ENCODE results near the gene STX16. TPM values are rescaled to one million over a fixed set of nuclear protein-coding genes. Genes with fewer than 3 reads are reported as not detected.
A peak's percentile ranks its signal among the peaks of the same experiment; 100 is the strongest.

The STX16 gene
- total RNA-seq, 2 donors from 2014 or later, result 91.6 to 114 TPM

GRCh38 chr20:58715391-58715800 is 64.3 kb downstream of the STX16 start:
- H3K4me1 Mint-ChIP-seq, result no peaks in the 10 kb centered on the region
- 84 to 85% methylated on average over 9 to 11 of the region's 11 CpGs for WGBS, 2 experiments (ENCODE audit: insufficient coverage in 1 of 2, insufficient read length in 1 of 2)
- H3K36me3 ChIP-seq (ENCODE audit: control insufficient read depth, insufficient read depth, low read length), result no peaks in the 10 kb centered on the region
- no peaks in the 10 kb centered on the region for H3K9me3 Mint-ChIP-seq
- H3K4me3 Mint-ChIP-seq, result no peak overlapping the region
- DNase-seq, result peak; percentile 43
- peak overlapping the region; percentile 66 for H3K27ac Mint-ChIP-seq
- no peaks in the 10 kb centered on the region for H3K27me3 ChIP-seq (ENCODE audit: control insufficient read depth, insufficient read depth, low read length, poor library complexity, severe bottlenecking)
- no peaks in the 10 kb centered on the region for H3K4me1 ChIP-seq (ENCODE audit: control insufficient read depth, insufficient read depth, low read length)
- H3K27me3 Mint-ChIP-seq (ENCODE audit: insufficient read depth), result no peaks in the 10 kb centered on the region
- H3K4me3 ChIP-seq (ENCODE audit: low read length), result no peak overlapping the region
- no peak overlapping the region for H3K9ac ChIP-seq (ENCODE audit: extremely low read depth, low read length, poor library complexity, severe bottlenecking)
- no peaks in the 10 kb centered on the region for H3K9me3 ChIP-seq (ENCODE audit: control insufficient read depth, low read length)
- TF ChIP-seq CTCF (conservative IDR thresholded peaks at IDR 0.05), result no peak
- H3K27ac ChIP-seq (ENCODE audit: low read depth, low read length), result no peak overlapping the region
- H3K36me3 Mint-ChIP-seq (ENCODE audit: low read depth), result no peaks in the 10 kb centered on the region

GRCh38 chr20:58715801-58716475 is 64.9 kb downstream of the STX16 start:
- peak overlapping the region; percentile 48 for H3K27ac Mint-ChIP-seq

GRCh38 chr20:58716476-58717277 is 65.6 kb downstream of the STX16 start:
- no peaks in the 10 kb centered on the region for H3K9me3 ChIP-seq (ENCODE audit: control insufficient read depth, low read length)
- peak overlapping the region; percentile 83 for H3K27ac ChIP-seq (ENCODE audit: low read depth, low read length)
- H3K4me1 ChIP-seq (ENCODE audit: control insufficient read depth, insufficient read depth, low read length), result no peaks in the 10 kb centered on the region
- H3K27me3 ChIP-seq (ENCODE audit: control insufficient read depth, insufficient read depth, low read length, poor library complexity, severe bottlenecking), result no peaks in the 10 kb centered on the region
- H3K9ac ChIP-seq (ENCODE audit: extremely low read depth, low read length, poor library complexity, severe bottlenecking), result no peak overlapping the region
- H3K36me3 ChIP-seq (ENCODE audit: control insufficient read depth, insufficient read depth, low read length), result no peaks in the 10 kb centered on the region
- no peak overlapping the region for H3K4me3 Mint-ChIP-seq
- no peak for TF ChIP-seq CTCF (conservative IDR thresholded peaks at IDR 0.05)
- no peak overlapping the region for H3K4me3 ChIP-seq (ENCODE audit: low read length)
- no peaks in the 10 kb centered on the region for H3K9me3 Mint-ChIP-seq
- peak; percentile 51 for DNase-seq
- H3K36me3 Mint-ChIP-seq (ENCODE audit: low read depth), result no peaks in the 10 kb centered on the region
- WGBS, 2 experiments (ENCODE audit: insufficient coverage in 1 of 2, insufficient read length in 1 of 2), result 87% methylated on average over 12 to 23 of the region's 23 CpGs
- no peaks in the 10 kb centered on the region for H3K4me1 Mint-ChIP-seq
- H3K27me3 Mint-ChIP-seq (ENCODE audit: insufficient read depth), result no peaks in the 10 kb centered on the region
- H3K27ac Mint-ChIP-seq, result no peak overlapping the region

More at GRCh38 chr20:58715801-58716475, 64.9 kb downstream of the STX16 start:
- H3K36me3 Mint-ChIP-seq (ENCODE audit: low read depth), result no peaks in the 10 kb centered on the region
- no peak for DNase-seq
- 86 to 92% methylated on average over 13 to 18 of the region's 18 CpGs for WGBS, 2 experiments (ENCODE audit: insufficient coverage in 1 of 2, insufficient read length in 1 of 2)
- Histone ChIP-seq H3K9me3 (ENCODE audit: control insufficient read depth, low read length) (no peaks in the 10 kb centered on the region), H3K27ac (ENCODE audit: low read depth, low read length) (peak overlapping the region; percentile 83), H3K36me3 (ENCODE audit: control insufficient read depth, insufficient read depth, low read length) (no peaks in the 10 kb centered on the region), H3K27me3 (ENCODE audit: control insufficient read depth, insufficient read depth, low read length, poor library complexity, severe bottlenecking) (no peaks in the 10 kb centered on the region), H3K4me3 (ENCODE audit: low read length) (no peak overlapping the region), H3K4me1 (ENCODE audit: control insufficient read depth, insufficient read depth, low read length) (no peaks in the 10 kb centered on the region), H3K9ac (ENCODE audit: extremely low read depth, low read length, poor library complexity, severe bottlenecking) (no peak overlapping the region)
- TF ChIP-seq CTCF (conservative IDR thresholded peaks at IDR 0.05), result no peak
- no peaks in the 10 kb centered on the region for H3K4me1 Mint-ChIP-seq
- H3K4me3 Mint-ChIP-seq, result no peak overlapping the region
- H3K27me3 Mint-ChIP-seq (ENCODE audit: insufficient read depth), result no peaks in the 10 kb centered on the region
- H3K9me3 Mint-ChIP-seq, result no peaks in the 10 kb centered on the region
